H1 (cell line): ENCODE results near the gene HLA-A.

Source experiments
- CTCF ChIP-seq, 3 experiments: IDR thresholded peaks; 1 replicate in 2 of 3; 2 replicates in 1 of 3; pipeline versions ENCODE4 v1.5.1 to v1.6.1; 2011; ENCODE audit warnings: low read length in 3 of 3, mild to moderate bottlenecking in 3 of 3, inconsistent platforms in 2 of 3, low read depth in 1 of 3, moderate library complexity in 1 of 3; ENCODE audit not compliant: insufficient read depth in 1 of 3; ENCODE audit errors: control extremely low read depth in 1 of 3
- JUN ChIP-seq: IDR thresholded peaks from 2 replicates; pipeline ENCODE4 v1.6.1; 2011; ENCODE audit warnings: low read depth, mild to moderate bottlenecking, improper control_type of control experiment, low read length
- SIN3A ChIP-seq, 2 experiments: IDR thresholded peaks in 1 of 2; conservative IDR thresholded peaks in 1 of 2; 2 replicates each; pipeline ENCODE4 v1.6.1; 2011 to 2012; ENCODE audit warnings: low read length in 2 of 2, improper control_type of control experiment in 1 of 2, low read depth in 1 of 2, mild to moderate bottlenecking in 1 of 2

GRCh38 chr6:29908710-29909109, 33.6 kb upstream of the HLA-A start:
- no peak for TF ChIP-seq CTCF (IDR thresholded peaks at IDR 0.05; ENCODE audit: control extremely low read depth in 1 of 3, insufficient read depth in 1 of 3, low read depth in 1 of 3, low read length in 3 of 3)
- TF ChIP-seq JUN: no peak
- TF ChIP-seq SIN3A (conservative IDR thresholded peaks at IDR 0.05 in 1 of 2, IDR thresholded peaks at IDR 0.05 in 1 of 2; ENCODE audit: low read depth in 1 of 2, low read length in 2 of 2): no peak
